IPS-18a (cell line): ENCODE data around the gene KLF4.
A peak's percentile ranks its signal among the peaks of the same experiment; 100 is the strongest.

Source experiments
- H3K27ac ChIP-seq: one replicate; pipeline ENCODE4 v1.5.1; 2013; ENCODE audit warnings: low read length
- H3K27me3 ChIP-seq: one replicate; pipeline ENCODE4 v1.6.1; 2013; ENCODE audit warnings: mild to moderate bottlenecking, low read length; ENCODE audit not compliant: control insufficient read depth, insufficient read depth
- H3K36me3 ChIP-seq: one replicate; pipeline ENCODE4 v1.6.1; 2013; ENCODE audit warnings: low read depth, low read length; ENCODE audit not compliant: control insufficient read depth
- H3K4me1 ChIP-seq: one replicate; pipeline ENCODE4 v1.6.1; 2013; ENCODE audit warnings: low read depth, low read length; ENCODE audit not compliant: control insufficient read depth
- H3K4me3 ChIP-seq: one replicate; pipeline ENCODE4 v1.5.1; 2013; ENCODE audit warnings: low read length
- H3K9ac ChIP-seq: one replicate; pipeline ENCODE4 v1.6.1; 2013; ENCODE audit warnings: mild to moderate bottlenecking, low read length, moderate library complexity
- H3K9me3 ChIP-seq: one replicate; pipeline ENCODE4 v1.6.1; 2013; ENCODE audit warnings: low read depth, low read length; ENCODE audit not compliant: control insufficient read depth

Gene KLF4

DNA sequence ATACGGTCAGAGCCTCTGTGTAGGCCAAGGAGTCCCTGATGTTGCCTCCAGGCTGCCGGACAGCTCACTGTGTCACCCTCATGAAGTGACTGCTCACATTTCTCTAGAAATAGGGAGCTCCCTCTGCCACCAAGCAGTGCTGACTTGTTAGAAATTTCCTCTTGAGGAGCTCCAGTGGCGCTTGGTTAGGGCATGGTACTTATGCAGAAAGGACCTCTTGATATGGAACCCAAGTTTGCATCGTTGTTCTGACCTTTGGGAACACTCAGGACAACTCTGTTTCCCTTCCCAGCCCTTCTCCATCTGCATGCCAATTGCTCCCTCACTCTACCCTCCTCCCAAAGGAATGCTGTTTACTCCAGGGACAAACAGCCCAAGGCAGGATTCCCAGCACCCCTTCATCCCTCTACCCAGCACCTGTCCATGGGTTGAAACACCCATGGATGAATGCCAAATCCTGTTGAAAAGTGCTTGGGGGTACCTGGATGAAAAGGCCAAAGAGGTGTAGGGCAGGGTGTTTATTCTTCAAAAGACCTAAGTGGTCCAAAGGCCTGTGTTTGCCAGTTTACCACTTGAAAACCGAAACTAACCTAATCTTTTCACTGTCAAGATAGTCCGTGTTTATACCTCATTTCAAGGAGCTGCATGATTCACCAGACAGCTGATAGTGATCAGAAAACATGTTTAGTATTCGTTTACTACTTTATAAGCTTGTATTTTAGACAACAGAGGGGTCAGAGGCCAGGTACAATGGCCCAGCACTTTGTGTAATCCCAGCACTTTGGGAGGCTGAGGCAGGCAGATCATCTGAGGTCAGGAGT, 51.1 kb downstream of the KLF4 start:
- no peaks in the 10 kb centered on the region for H3K36me3 ChIP-seq
- peaks cover 14% of the 10 kb centered on the region for H3K4me1 ChIP-seq
- no peak overlapping the region for H3K9ac ChIP-seq
- H3K27me3 ChIP-seq: no peaks in the 10 kb centered on the region
- H3K9me3 ChIP-seq: no peaks in the 10 kb centered on the region
- H3K27ac ChIP-seq: no peak overlapping the region
- peak overlapping the region; percentile 6 for H3K4me3 ChIP-seq

DNA sequence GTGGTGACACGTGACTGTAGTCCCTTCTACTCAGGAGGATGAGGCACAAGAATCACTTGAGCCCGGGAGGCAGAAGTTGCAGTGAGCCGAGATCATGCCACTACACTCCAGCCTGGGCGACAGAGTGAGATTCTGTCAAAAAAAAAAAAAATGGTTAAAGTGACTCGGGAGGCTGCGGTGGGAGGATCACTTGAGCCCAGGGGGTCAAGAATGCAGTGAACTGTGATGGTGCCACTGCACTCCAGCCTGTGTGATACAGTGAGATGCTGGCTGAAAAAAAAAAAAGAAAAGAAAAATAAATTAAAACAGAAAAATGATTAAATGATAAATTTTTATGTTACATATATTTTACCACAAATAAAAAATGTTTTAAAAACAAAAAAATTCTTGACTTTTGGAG, 51.9 kb downstream of the KLF4 start:
- peaks cover 14% of the 10 kb centered on the region for H3K4me1 ChIP-seq
- no peaks in the 10 kb centered on the region for H3K9me3 ChIP-seq
- no peak overlapping the region for H3K9ac ChIP-seq
- no peak overlapping the region for H3K4me3 ChIP-seq
- no peak overlapping the region for H3K27ac ChIP-seq
- H3K36me3 ChIP-seq: no peaks in the 10 kb centered on the region
- H3K27me3 ChIP-seq: no peaks in the 10 kb centered on the region

DNA sequence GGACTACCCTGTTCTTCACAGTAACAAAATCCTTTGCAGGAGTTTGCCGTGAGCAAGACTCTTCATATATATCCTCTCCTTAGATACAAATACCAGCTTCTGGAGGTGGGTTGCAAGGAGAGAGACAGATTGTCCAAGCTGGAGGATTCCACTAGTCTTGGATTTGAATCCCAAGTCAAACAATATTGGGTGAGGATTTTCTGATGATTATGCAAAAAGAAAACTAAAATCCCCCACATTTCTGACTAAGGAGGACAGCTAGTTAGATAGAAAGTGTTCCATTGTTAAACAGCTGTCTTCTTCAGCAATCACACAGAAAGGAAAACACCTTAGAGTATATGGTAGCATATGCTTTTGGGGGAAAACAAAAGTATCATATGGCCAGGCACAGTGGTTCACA, 54.2 kb downstream of the KLF4 start:
- H3K4me1 ChIP-seq: peaks cover 14% of the 10 kb centered on the region
- no peak overlapping the region for H3K27ac ChIP-seq
- H3K9ac ChIP-seq: no peak overlapping the region
- H3K27me3 ChIP-seq: no peaks in the 10 kb centered on the region
- H3K36me3 ChIP-seq: no peaks in the 10 kb centered on the region
- no peak overlapping the region for H3K4me3 ChIP-seq
- no peaks in the 10 kb centered on the region for H3K9me3 ChIP-seq
